SK-MEL-5 (cell line): Measurements from ENCODE around the gene BBLN. TPM values are rescaled to one million over a fixed set of nuclear protein-coding genes. Genes with fewer than 3 reads are reported as not detected.

Source experiments
- DNase-seq: peaks from one replicate; pipeline ENCODE4 v3.0.0-alpha.2; 2016; ENCODE audit warnings: low read depth, low spot score
- in situ Hi-C: cut with HindIII; loops from 2 replicates; pipeline ENCODE4 v1.10.0; 2016; ENCODE audit warnings: low sequenced_read_pairs, high pct_unique_total_duplicates, low pct_unique_long_range_greater_than_20kb
- total RNA-seq: library from RNA; depleted of rRNA; stranded (reverse); fragments of >200 nt; shearing (Covaris generic); gene quantifications from 2 replicates; pipeline ENCODE4 v1.2.3, GENCODE V29; 2014

BBLN gene
- total RNA-seq, 1 experiment from 2014 or later = 133 TPM

DNA sequence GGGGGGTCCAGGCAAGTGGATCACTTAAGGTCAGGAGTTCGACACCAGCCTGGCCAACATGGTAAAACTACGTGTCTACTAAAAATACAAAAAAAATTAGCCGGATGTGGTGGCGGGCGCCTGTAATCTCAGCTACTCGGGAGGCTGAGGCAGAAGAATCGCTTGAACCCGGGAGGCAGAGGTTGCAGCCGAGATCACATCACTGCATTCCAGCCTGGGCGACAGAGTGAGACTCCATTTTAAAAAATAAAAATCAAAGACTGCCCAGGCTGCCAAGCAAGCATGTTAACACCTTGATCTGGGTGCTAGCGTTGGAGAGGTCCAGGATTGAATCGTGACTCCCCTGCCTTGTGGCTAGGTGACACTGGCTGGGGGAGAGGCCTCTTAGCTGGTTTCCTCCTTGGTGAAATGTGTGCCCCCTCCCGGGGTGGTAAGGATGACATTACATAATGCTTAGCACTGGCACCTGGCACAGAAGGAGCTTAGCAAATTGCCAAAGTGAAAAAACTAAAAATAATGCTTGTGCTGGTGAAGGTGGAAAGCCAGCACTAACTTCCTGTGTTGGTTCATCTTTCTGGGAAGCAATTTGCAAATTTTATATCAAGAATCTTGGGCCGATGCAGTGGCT, 33.5 kb downstream of the BBLN start:
- in situ Hi-C loops = no loop called here
- DNase-seq = no peak

DNA sequence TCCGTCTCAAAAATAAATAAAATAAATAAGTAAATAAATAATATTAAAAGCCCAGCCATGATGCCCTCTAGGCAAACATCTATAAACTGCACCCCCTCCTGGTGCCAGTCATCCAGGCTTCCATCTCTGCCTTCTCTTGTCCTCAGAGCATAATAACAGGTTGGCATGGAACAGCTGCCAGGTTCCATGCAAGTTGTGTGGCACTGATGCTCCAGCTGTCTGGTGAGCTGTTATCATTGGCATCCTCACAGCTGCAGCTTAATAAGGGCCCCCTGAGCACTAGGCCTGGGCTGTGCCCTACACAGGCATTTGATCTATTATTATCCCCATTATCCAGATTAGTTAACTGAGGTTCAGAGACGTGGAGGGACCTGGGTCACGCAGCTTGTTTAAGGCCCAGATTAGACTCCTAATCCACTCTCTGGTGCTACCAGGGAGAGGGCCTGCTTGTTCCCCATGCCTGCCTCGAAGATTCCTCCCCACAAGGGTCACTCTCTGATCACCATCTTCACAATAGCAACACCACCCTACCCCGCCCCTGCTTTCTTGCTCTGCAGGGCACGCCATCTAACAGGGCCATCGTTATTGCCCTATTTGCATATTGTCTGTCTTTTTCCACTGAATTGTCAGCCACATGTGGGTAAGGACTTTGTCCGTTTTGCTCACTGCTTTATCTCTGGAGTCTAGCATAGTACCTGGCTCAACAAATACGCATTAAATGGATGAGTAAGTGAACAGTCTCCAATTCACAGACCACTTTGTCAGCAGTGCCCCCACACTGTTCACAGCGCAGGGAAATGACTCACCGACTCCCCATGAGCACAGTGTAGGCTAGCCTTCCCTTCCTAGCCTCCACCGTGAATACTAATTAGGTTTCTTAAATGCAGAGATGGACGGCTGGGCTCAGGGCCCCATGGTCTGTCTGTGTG, 41.6 kb downstream of the BBLN start:
- in situ Hi-C loops = no loop called here
- DNase-seq = no peak

DNA sequence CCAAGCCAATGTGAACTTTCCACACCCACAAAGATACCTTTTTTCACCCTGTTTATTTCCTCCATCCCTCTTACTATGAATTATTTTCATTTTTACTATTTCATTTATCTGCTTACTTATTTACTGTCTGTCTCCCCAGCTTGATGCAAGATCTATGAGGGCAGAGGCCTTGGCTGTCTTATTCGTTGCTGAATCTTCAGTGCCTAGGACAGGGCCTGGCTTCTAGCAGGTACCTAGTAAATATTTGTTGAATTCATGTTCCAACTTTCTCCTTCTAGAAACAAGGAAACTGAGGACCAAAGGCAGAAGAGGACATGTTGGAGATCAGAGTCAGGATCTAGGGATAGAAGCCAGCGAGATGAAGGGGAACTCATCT, 42.6 kb downstream of the BBLN start:
- in situ Hi-C loops = no loop called here
- DNase-seq = no peak

DNA sequence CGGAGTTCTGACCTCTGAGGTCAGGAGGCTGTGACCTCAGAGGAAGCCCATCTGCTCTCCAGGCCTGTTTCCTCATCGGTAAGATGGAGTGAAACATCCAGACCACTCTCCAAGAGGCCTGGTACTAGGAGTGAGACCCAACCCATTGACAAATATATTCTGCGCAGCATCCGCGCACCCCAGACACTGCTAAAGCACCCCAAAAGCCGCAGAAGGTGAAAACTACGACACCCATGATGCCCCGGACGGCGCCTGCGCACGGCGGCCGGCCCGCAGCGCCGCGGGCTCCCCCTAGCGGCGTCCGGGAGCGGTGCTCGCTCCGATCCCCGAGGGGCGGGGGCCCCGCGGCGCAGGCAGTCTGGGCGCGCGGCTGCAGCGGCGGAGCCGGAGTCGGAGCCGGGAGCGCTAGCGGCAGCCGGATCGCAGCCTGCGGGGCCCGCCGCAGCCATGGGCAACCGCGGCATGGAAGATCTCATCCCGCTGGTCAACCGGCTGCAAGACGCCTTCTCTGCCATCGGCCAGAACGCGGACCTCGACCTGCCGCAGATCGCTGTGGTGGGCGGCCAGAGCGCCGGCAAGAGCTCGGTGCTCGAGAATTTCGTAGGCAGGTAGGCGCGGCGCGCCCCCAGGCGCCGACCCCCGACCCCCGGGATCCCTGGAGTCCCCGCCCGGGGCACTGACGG, 43.1 kb downstream of the BBLN start, which contains the start of gene DNM1:
TSS of gene DNM1 (plus strand) at position 356 of the 683 bp plus-strand sequence. CDS start at position 448, 92 bp downstream.
- peak; percentile 57 for DNase-seq

DNA sequence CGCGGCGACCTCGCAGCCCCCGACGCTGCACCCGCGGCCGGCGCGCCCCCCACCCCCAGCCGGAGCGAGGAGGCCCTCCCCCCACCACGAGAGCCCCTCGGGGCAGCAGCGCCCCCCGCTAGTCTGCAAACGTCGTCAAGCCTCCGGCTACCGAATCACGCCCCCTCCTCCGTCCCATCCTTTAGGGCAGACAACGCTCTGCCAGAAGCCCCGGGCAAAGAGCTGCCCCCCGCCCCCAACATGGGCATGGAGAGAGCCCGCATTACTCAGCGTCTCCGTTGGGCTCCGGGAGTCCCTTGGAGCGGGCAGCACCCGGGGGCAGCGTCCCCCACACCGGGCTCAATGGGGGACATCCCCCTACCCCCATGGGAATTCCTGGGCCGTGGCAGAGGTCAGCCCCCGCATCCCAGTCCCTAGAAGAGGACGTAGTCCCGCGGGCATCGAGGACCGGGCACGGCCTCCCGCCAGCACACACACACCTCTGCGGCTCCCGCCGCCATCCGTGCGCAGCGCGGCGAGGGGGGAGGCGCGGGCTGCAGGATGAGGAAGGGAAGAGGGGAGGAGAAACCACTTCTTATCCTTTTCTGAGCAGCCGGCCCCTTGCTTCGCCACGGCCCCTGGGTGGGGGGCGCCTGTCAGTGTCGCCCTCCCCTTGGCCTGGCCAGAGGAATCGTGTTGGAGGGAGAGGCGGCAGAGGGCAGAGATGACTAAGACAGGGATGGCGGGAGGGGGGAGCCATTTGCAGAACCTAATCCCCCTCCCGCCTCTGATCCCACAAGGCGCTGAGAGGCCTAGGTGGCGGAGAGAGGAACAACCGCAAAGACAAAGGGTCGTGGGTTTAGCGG, 43.9 kb downstream of the BBLN start:
- in situ Hi-C loops = no loop called here
- no peak for DNase-seq

More for the DNA sequence above, 43.1 kb downstream of the BBLN start, which contains the start of gene DNM1:
- in situ Hi-C loops = no loop called here

DNA sequence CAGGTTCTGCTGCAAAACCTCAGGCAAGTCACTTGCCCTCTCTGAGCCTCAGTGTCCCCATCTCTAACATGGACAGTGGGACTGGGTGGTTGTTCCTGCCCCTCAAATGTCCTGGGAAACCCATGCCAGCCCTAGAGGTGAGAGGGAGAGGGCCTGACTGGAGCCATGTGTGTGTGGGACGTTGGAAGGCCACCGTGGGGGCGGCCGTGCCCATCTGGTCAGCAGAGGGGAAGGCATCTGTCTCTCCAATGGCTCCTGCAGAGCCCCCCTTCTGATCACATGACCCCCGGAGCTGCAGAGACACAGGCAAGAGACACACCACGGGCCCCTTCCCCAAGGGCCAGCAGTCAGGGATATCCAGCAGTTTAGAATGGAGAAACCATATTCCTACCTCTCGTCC, 44.8 kb downstream of the BBLN start:
- in situ Hi-C loops = no loop called here
- no peak for DNase-seq

DNA sequence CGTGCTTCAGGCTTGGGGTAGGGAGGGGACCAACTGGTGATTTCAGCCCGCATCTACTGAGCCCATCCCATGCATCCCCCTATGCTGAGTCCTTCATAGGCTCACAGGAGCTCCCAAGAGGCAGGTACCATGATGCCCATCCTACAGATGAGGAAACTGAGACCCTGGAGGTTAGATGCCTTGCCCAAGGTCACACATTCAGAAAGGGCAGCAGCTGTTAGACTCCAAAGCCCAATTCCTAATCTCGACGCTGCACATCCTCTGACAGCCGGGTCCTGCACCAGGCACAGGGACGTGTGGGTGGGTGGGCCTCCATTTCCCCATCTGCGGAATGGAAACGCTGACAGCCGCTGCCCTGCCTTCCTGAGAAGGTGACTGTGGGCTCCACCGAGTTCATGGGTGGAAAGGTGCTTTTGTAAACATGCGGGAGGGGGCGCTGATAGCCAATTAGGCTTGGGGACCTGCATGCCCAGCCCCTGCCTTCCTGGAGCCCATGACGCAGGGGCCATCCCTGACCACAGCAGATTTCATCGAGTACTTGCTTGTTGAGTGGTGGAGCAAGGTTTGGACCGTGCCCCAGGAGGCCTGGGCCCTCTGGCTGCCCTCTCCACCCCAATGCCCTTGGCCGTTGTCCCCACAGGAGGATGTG, 45.4 kb downstream of the BBLN start:
- no peak for DNase-seq
- in situ Hi-C loops = no loop called here

DNA sequence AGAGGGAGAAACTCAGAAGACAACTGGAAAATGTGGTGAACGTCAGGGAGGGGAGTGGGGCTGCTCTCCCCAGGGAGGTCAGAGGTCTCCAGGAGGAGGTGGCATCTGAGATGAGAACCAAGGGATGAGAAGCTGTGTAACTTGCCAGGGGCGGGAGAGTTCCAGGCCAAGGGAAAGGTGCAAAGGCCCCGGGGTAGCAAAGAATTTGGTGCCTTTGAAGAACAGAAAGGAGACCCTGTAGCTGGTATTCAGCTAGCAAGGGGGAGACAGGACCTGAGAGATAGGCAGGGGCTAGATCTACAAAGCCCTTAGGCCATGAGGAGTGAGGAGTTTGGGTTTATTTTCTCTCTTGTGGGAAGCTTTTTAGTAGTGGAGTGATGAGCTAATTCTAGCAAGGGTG, 46.4 kb downstream of the BBLN start:
- in situ Hi-C loops = no loop called here
- DNase-seq = no peak

DNA sequence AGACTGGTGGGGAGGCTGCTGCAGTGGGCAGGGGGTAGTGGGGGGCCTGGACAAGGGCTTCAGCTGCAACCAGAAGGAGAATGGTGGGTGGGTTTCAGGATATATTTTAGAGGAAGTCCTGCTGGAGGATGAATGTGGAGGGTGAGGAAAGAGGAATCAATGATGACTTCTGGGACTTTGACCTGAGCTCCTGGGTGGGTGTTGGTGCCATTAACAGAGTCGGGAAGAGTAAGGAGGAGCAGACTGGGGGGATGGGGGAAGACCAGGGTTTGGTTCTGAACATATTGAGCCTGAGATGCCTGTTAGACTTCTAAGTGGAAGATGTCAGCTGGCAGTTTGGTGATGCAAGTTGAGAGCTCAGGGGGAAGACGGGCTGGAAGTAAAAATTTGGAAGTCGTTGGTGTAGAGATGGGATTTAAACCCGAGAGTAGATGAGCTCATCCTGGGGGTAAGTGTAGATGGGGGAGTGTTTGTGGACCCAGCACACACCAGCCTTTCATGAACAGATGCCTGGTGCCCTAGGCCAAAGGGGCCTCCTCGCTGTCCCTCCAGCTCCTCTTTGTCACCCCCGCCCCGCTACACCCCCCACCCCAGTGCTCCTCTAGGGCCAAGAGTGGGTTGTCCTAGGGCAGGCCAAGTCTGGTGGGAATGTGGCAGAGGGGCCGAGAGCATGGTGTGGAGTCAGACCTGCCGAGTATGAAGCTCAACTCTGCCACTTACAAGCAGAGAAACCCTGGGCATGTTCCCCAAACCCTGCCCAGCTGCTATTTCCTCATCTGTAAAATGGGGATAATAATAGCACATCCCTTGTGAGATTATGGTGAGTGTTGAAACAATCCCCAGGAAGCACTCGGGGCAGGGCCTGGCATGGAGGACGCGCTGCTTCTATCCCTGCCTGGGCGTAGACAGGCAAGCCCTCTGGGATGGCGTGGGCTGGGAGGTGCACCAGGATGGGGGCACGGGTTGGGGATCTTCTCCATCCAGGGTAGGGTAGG, 47.1 kb downstream of the BBLN start:
- in situ Hi-C loops = no loop called here
- DNase-seq = no peak

DNA sequence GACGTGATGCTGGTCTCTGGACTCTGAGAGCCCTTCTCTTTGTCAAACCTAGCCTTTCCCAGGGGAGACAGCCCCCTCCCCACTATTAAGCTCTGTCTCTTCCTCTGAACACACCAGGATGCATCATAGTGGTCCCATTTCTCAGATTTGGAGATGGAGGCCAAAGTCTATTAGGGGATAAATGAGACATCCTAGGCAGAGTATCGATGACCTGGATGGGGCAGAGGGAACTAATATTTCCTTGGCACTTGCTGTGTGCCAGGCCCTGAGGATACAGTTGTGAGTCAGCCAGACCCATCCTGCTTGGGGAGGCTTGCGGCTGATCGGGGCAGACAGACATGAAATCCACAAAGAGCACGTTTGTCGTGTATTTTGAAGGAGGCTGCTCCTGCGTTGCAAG, 48.3 kb downstream of the BBLN start:
- no peak for DNase-seq
- in situ Hi-C loops = no loop called here

DNA sequence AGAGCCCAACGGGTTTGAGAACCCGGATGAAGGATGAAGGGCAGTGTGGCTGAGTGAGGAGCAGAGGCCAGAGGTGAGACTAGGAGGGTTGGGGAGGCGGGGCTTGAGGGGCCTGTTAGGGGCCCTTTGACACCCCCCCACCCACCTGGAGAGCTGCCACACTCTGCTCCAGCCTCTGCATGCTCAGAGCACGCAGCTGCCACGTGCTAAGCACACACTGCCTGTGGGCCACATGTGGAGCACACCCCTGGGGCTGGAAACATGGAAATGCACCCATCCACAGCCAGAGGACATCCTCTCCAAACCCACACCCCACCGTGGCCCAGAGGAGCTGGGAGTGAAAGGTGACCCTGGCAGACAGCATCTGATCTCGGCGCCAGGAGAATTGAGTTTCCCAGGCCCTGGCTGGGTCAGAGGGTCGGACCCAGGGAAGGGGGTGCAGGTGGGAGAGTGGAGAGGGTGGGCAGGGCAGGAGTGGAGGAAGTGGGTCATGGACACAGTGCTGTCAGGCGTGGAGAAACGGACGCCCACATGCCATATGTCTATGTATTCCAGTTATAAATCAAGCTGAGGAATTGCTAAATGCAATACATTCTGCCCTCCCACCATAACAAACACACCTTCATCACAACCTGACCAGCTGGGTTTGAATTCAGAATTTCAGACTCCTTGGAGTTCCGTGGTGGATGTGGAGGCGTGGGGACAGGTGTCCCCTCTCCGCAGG, 49.0 kb downstream of the BBLN start:
- no peak for DNase-seq
- in situ Hi-C loops = no loop called here

DNA sequence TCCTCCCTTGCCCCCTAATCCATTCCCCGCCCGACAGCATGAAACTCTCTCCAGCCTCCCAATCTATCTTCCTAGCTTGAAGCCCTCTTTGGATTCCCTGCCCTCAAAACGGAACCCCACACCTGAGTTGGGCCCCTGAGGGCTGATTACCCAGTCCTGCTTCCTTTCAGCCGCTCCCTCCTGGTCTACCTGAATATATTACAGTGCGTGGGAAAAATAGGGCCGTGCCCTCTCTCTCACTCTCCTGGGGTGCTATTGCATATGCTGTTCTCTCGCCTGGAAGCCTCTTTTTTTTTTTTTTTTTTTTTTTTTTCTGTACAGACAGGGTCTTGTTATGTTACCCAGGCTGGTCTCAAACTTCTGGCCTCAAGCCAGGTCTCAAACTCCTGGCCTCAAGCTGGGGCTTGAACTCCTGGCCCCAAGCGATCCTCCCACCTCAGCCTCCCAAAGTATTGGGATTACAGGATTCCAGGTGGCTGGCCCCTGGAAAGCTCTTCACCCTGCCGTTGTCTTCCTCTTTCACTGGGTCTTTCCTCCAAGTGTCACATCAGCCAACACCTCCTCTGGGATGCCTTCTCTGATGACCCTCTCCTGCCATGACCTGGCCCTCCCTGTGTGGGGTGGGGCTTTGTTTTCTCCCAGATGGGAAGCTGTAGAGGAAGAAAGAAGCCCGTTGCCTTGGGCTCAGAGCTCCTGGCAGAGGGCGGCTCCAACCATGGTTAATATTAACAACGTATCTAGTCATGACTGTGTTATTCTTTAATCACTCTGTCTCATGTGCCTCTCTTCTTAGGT, 51.3 kb downstream of the BBLN start:
- in situ Hi-C loops = no loop called here
- DNase-seq = no peak

DNA sequence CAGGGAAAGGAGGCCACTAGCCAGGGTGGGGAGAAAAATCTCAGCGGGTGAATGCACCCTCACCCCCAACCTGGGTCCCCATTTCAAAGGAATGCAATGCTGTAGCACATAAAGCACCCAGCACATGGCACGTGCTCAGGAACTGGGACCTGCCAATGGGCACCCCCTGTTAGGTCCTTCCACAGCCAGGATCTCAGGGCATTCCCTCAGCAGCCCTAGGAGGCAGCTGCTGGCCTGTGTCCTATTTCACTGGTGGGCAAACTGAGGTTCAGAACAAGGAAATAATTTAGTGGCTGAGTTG, 51.9 kb downstream of the BBLN start:
- no peak for DNase-seq
- in situ Hi-C loops = no loop called here
